GM21526 (cell line): Measurements from ENCODE around the gene TTC22.
A peak's percentile ranks its signal among the peaks of the same experiment; 100 is the strongest.
"Not testable (repeated sequence)": the region's sequence is repeated elsewhere in the genome, so short reads cannot be mapped to it uniquely, and the experiment has no call there.

ENCODE experiments used
- ATAC-seq: cut with Tn5 transposase; IDR thresholded peaks from one replicate; pipeline ENCODE4 v1.9.1; 2021; ENCODE audit warnings: moderate library complexity; ENCODE audit not compliant: unreplicated experiment, low FRiP score

The TTC22 gene

DNA sequence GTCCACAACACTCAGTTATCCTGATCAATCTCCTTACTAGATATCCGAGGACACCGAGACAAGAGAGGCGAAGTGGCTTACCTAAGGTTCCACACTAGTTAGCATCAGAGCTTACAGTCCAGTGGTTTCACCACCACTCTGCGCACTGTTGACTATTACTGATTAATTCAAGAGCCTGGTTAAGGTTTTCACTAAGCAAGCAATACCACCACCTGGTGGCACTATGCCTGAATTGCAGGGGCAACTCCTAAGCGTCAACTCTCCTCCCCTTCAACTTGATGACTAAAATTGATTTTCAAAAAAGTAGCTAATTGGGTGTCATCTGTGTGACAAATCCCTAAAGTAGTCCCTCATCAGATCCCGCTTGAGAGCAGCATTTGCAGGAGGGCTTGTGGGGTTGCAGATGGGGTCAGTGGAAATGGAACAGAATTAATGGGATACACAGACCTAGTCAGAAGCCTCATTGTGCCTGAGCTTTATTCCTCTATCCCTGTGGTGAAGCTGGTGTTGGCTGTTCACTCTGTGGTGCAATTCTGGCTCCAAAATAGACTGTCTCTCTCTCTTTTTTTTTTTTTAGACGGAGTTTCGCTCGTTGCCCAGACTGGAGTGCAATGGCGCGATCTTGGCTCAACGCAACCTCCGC lies 9.1 kb downstream of the TTC22 start:
- ATAC-seq = no peak

DNA sequence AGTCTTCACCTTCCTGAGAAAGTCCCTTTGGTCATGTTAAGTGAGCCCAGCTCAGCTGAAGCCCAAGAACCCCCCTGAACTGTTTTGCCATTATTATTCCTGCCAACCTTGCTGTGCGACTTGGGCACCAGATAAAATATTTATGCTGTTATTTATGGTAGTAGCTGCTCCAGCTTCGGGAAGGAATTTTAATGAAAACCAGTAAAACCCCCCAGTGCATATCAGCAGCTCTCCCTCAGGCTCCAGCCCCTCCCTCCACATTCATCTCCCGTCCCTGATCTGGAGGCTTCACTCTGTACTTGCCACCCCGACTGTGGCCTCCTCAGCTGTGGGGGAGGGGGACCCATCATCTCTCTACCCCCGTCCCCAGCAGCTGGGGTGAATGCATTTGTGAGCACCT lies 12.7 kb downstream of the TTC22 start:
- no peak for ATAC-seq

DNA sequence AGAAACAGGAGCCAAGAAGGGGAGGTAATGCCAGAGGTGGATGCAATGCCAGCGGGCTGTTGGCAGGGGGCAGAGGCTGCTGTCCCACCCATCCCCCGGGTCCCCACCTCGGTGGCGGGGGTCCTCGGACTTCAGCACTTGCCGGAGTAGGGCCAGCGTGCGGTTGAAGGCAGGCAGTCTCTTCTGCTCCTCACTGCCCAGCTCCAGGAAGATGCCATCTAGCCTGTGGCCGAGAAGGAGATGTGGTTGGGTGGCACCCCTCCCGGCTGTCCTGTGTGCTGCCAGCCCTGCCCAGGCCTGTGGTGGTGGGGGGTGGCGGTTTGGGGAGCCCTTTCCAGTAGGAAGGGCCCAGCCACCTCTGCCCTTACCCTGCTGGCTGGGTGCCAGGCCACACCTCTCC lies 13.5 kb downstream of the TTC22 start:
- ATAC-seq = no peak

DNA sequence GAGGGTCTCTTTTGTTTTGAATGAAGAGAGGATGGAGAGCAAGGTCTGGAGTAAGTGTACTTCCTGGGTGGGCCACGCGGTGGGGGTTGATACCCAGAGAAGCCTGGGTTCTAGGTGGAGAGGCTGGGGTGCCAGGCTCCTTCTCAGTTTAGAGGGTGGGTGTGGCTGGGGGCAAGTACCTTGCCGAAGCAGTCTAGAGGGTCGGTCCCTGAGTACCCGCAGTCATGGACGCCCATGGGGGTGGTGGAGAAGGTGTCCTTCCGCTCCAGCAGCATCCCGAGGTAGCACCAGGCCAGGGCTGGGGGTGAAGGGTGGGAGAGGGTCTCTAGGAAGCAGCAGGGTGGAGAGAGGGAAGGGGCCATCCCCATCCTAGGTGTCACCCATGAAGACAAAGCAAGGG lies 14.3 kb downstream of the TTC22 start:
- no peak for ATAC-seq

DNA sequence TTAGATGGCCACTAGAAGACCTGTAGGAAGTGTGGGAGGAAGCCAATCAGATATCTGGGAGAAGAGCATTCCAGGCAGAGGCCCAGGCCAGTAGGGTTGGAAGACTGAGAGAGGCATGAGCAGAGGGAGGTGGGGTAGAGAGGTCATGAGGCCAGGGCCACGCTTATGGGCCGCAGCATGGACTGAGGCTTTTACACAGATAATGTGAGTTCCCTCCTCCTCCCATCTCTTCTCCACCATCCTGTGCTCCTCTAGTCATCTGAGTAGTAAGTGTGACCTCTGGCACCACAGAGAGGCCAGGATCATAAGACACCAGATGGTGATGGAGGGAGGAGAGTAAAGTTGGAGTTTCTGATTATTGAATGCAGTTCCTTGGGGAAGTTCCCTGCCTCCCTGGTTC lies 17.1 kb downstream of the TTC22 start:
- no peak for ATAC-seq

DNA sequence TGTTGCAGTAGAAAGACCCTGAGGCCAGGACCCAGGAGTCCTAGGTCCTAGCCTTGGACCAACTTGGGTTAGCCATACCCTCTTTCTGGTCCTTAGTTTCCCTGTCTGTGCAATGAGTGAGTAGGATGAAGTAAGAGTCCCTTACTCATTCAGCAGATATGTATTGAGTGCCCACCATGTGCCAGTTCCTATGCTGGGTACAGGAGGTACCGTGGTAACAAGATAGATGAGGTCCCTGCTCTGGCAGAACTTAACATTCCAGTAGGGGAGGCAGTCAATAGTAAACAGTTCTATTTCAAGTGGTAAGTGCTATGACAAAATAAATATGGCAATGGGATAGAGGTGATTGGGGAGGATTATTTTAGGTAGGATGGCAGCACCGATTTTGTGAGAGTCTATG lies 18.5 kb downstream of the TTC22 start:
- no peak for ATAC-seq

DNA sequence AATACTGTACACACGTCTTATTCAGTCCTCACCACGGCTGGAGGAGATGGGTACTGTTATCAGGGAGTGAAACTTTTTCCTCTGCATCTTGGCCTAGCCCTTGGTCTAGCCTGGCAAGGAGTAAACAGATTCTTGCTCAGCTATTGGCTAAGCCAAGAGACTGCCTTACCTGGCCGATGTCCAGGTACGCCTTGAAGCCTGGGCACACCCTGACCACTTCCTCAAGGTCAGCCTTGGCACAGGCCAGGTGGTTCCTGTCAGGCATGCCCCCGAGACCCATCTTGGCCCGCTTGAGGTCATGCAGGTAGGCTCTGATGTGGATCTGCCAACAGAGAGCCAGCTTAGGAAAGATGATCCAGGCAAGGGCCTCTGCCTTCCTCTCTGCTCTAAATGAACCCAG lies 19.0 kb downstream of the TTC22 start:
- no peak for ATAC-seq

DNA sequence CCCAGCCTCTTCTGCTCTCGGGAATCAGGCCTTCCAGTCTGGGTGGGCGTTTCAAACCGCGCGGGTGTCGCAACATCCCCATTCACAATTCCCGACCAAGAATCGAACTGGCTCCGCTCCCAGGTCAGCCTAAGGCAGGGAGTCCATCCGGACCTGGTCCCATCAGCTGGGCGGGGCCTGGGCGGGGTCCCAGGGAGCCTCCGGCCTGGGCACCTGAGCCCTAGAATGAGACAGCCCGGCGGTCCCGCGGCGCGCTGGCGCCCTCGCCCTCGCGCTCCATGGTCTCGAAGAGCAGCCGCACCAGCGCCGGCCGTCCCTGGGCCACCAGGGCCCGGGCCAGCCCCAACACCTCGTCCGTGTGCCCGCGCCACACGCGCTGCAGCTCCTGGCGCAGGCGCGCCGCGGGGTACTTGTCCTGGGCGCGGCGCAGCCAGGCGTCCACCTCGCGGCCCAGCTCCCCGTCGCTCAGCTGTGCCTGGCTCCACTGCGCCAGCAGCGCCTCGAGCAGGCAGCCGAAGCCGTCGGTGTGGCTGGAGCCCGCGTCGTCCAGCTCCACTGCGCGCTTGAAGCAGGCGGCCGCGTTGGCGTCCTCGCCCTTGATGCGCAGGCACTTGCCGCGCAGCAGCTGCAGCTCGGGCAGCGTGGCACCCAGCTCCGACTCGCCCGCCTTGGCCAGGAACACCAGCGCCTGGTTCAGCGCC lies 19.9 kb downstream of the TTC22 start:
- no peak for ATAC-seq

DNA sequence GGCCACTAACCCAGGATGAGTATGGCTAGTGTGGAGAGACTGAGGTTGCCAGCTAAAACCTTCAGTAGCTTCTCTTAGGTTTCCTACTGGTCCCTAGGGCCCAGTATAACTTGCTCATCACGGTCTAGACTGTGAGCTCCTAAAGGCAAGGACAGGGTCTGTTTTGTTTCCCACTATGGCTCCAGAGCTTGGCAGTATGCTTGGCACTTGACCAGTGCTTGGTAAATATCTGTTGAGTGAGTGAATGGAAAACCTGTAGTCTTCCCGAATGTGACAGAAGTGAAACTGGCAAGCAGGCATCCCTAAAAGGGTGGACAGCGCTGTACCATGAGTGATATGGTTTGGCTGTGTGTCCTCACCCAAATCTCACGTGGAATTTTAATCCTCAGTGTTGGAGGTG lies 23.7 kb downstream of the TTC22 start:
- no peak for ATAC-seq

DNA sequence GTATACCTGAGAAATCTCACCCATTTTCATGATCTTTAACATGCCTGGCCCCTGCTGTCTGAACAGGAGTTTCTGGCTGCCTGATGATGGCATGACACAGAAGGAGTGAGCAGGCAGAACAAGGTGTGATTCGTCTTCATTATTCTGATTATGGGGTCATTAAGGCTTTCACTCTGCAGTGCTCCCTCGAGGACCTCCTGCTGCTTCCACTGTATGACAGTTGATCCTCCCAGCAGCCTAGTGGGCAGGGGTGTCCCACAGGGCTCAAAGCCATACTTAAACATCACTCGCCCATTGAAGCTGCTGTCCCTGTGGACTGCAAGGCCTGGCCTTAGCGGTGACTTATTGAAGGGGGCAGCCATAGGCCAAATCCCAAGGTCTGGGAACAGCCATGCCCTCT lies 24.1 kb downstream of the TTC22 start:
- no peak for ATAC-seq

DNA sequence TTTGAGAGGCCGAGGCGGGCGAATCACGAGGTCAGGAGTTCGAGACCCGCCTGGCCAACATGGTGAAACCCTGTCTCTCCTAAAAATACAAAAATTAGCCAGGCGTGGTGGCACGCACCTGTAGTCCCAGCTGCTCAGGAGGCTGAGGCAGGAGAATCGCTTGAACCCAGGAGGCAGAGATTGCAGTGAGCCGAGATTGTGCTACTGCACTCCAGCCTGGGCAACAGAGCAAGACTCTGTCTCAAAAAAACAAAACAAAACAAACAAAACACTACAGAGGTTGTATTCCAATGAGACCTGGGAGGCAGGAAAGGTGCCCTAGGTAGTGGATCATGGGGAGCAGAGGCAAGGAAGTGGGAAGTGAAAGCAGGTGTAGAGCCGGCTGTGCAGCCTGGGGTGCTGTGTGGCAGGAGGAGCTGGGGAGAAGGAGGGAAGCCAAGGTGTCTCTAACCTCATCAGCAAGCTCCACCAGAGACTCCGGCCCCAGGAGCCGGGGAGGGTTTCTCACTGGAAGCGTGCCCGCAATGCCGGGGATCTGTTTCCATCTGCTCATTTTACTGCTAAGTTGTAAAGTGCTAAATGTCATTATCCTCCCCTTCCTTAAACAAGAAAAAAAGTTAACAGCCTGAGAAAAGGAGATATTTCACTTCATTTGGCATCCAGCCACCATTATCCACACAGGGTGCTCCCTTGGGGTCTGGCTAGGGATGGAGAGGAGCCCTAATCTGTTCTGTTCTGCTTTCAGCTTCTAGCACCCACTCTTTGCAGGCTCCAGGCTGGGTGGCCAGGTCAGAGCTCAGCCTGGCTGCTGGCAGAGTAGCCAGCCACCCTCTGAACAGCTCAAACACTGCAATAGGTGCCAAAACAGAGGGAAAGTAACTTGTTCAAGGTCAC lies 25.0 kb downstream of the TTC22 start:
- not testable (repeated sequence) for ATAC-seq

DNA sequence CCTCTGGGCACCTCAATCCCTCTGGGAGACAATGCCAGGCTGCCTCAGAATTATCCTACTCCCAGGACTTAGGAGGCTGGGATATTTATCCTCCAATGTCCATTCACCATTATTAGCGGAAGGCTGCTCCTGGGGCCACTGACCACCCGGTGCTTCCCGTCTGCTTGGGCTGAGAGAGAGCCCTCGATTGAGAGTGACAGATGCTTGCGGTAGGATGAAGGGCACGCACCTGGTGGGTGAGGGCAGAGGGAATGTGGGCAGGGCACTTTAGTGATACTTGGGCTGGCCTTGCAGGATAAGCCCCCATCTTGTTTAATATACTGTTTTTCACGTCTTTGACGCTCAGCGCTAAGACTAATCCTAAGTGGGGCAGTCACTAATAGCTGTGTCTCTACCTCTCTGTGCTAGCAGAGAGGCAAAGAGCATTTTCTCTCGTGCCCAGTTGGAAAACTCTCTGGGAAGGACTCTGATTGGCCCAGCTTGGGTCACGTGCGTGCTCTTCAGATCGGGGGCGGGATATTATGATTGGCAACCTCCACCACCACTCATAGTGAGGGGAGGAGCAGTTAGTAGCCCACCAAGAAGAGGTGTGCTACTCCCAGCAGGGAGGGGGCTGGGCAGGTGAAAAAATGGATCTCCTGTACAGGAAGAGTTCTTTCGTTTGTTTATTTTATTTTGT lies 26.2 kb downstream of the TTC22 start:
- ATAC-seq = no peak

DNA sequence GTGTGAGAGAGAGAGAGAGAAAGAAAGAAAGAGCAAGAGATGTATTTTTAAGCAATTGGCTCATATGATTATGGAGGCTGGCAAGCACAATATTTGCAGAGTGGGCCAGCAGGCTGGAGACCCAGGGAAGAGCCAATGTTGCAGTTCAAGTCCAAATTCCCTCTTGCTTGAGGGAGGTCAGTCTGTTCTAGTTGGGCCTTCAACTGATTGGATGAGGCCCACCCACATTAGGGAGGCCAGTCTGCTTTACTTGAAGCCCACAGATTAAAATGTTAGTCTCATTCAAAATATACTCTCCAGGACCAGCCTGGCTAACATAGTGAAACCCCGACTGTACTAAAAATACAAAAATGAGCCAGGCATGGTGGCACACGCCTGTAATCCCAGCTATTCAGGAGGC lies 28.2 kb downstream of the TTC22 start:
- ATAC-seq = no peak

DNA sequence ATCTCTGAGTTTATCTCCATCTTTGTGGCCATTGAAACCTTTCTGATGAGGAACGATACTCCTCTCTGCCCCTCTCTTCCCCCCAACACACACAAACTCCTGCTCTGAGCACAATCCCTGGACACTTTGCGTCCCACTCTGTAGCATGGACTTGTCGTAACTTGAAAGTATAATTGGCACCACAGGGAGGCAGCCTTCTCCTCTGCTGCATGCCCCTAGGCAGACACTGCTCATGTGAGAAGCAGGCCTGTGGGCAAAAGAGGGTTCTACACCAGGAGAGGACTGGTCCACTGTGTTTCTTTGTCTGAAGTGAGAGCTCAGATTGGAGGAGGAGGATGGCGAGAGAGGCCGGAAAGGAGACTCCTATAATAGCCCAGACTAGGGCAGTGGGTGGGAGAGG lies 33.0 kb downstream of the TTC22 start:
- ATAC-seq = no peak

DNA sequence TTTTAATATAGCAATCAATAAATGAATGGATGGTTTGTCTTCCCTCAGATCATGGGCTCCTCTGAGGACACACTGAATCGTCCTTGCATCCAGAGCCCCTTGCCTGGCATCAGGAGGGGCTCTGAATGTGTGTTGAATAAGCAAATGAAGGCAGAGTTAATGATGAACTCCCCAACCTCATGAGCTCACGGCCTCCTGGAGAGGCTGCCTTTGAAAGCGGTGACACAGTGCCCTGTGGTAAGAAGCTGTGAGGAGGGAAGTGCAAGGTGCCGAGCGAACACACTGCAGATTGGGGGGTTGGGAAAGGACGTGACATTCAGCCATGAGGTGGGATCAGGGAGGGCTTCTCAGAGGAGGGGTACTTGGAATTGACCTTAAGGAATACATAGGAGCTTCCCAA lies 33.6 kb downstream of the TTC22 start:
- no peak for ATAC-seq

DNA sequence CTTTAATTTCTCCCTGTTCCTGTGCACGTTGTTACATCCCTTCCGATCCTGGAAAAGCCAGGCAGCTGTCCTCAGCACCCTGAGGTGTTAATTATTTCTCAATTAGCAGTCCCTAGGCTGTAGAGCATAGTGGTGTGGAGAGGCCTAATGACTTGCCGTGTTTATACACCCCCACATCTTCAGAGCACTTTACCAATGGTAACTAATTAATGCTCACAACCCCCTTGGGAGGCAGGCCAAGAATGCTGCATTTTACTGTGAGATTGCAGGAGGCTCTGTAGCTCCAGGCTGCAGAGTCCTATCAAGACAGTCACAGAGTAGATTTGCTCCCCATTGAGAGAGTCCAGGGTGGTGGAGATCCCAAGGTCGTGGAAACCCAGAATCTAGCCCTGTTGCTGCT lies 34.4 kb downstream of the TTC22 start:
- no peak for ATAC-seq

DNA sequence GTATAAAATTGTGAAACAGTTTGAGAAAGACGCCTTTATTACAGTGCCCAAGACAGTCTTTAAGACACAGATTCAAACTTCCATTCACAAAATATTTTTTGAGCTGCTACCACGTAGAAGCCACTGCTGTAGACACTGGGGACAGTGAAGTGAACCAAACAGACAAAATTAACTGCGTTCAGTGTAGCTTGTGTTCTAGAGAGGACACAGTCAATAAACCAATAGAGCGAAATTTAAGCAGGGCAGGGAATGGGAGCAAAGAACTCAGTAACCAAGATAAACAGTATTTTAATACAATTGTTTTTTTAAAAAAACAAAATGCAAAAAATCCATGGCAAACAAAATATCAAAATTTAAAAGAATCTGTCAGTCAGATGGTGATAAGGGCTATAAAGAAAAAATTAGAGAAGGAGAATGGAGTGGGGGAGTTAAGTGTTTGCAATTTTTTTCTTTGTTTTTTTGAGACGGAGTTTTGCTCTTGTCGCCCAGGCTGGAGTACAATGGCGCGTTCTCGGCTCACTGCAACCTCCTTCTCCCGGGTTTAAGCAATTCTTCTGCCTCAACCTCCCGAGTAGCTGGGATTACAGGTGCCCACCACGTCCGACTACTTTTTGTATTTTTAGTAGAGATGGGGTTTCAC lies 36.1 kb downstream of the TTC22 start:
- peak; percentile 16 for ATAC-seq

DNA sequence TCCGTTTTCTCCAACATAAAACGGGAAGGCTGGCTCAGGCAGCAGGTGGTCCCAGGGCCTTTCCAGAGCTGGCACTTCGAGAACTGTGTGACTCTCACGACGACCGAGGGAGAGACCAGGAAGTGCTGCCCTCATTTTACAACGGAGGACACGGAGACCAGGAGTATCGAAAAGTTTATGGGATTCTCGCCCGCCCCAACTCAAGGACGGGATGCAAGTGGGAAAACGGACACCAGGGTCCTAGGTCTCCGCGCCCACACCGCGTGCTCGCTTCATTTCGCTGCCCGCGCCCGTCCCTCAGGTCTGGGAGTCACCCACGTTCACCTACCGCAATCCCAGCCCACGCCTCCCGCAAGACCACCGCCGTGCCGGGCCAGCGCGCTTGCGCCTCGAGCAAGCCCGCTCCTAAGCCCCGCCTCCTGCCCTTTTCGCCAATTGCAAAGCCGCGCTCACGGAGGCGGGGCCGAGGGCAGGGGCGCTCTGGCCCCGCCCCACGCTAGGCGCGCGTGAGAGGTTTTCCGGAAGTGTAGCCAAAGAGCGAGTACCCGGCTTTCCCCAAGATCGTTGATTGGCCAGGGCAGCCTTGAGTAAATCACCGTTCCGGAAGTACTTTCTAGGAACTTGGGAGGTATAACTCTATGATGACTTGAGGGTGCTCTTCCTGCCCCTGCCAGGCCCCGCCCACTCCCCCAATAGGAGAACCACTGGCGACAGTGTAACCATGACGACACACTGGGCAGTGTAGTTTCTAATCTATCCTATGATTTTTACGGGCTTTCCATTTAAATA lies 36.8 kb downstream of the TTC22 start, which contains the start of gene PARS2:
Gene PARS2 (minus strand): TSS at position 391 of the 789 bp plus-strand sequence. CDS start 5,362 bp downstream, outside the sequence.
- peak; percentile 87 for ATAC-seq

DNA sequence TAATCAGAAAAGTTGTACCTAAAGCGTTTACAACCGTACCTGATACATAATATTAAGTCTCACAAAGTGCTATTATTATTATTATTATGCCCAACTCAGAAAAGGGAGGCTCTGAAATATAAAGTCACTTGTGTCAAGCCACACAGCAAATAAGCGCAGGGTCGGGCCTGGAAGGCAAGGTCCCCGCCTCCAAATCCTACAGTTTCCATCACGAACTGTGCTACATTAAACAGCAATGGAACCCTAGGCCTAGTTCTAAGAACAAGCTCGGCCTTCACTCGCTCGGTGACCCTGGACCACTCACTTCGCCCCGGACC lies 37.3 kb downstream of the TTC22 start:
- ATAC-seq = no peak
